ENCODE measurements around the gene VPS41.

GRCh38 chr7:38907766-38908165 lies 1.2 kb downstream of the VPS41 start:
- TF ChIP-seq, protein P1, sequence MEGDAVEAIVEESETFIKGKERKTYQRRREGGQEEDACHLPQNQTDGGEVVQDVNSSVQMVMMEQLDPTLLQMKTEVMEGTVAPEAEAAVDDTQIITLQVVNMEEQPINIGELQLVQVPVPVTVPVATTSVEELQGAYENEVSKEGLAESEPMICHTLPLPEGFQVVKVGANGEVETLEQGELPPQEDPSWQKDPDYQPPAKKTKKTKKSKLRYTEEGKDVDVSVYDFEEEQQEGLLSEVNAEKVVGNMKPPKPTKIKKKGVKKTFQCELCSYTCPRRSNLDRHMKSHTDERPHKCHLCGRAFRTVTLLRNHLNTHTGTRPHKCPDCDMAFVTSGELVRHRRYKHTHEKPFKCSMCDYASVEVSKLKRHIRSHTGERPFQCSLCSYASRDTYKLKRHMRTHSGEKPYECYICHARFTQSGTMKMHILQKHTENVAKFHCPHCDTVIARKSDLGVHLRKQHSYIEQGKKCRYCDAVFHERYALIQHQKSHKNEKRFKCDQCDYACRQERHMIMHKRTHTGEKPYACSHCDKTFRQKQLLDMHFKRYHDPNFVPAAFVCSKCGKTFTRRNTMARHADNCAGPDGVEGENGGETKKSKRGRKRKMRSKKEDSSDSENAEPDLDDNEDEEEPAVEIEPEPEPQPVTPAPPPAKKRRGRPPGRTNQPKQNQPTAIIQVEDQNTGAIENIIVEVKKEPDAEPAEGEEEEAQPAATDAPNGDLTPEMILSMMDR (IDR thresholded peaks at IDR 0.05 in 8 of 11, conservative IDR thresholded peaks at IDR 0.05 in 3 of 11), result no peak
- TF ChIP-seq POLR2A (IDR thresholded peaks at IDR 0.05), result no peak
- TF ChIP-seq POLR2AphosphoS5 (IDR thresholded peaks at IDR 0.05), result no peak
